Activated CD8-positive, alpha-beta memory T cell treated with anti-CD3 and anti-CD28 coated beads, Interleukin-2, amount 10 ng/mL, durations not matched to agents 7 days and 5 days (primary cell): ENCODE measurements around the gene CPHXL2. TPM values are rescaled to one million over a fixed set of nuclear protein-coding genes. Genes with fewer than 3 reads are reported as not detected.

ENCODE experiments used
- total RNA-seq, 2 experiments: library from RNA; stranded (reverse); gene quantifications; one replicate each; pipeline ENCODE4 v1.2.3, GENCODE V29; 2021

The CPHXL2 gene
- total RNA-seq, 2 experiments from 2014 or later, result not detected

Other genes with a start within 250 kb of the CPHXL2 start
- gene CFDP1, start 243.5 kb downstream of the CPHXL2 start, total RNA-seq, result 10 to 100 TPM; 31.4 to 44.0 TPM
- 10 to 100 TPM; 31.1 to 33.7 TPM for gene TMEM170A, start 212.3 kb downstream of the CPHXL2 start, total RNA-seq
- under 1 TPM in 1 of 2 experiments, not detected in 1; 0.05 TPM for gene CHST6, start 181.6 kb downstream of the CPHXL2 start, total RNA-seq
- under 1 TPM in 1 of 2 experiments, not detected in 1; 0.14 TPM for gene CHST5, start 140.9 kb downstream of the CPHXL2 start, total RNA-seq
- gene TMEM231, start 120.8 kb downstream of the CPHXL2 start, total RNA-seq, result 1 to 10 TPM; 2.9 to 3.2 TPM
- gene GABARAPL2, start 110.6 kb downstream of the CPHXL2 start, total RNA-seq, result 10 to 100 TPM; 59.9 to 70.8 TPM
- gene ADAT1, start 53.7 kb downstream of the CPHXL2 start, total RNA-seq, result 10 to 100 TPM; 48.3 to 57.2 TPM
- 100 to 1,000 TPM; 182 to 220 TPM for gene KARS1, start 29.3 kb downstream of the CPHXL2 start, total RNA-seq
- 10 to 100 TPM; 71.1 to 91.4 TPM for gene TERF2IP, start 29.2 kb downstream of the CPHXL2 start, total RNA-seq
- not detected for gene DUXB, start 24.5 kb upstream of the CPHXL2 start, total RNA-seq
- gene CPHXL, start 49.5 kb upstream of the CPHXL2 start, total RNA-seq, result not detected